Body of pancreas (tissue), 4 donors: ENCODE measurements around the gene RNF151. TPM values are rescaled to one million over a fixed set of nuclear protein-coding genes. Genes with fewer than 3 reads are reported as not detected.

ENCODE experiments used
- ATAC-seq: fragments of 150-250 bp; one replicate; pipeline ENCODE4 v1.9.1; 2016
- DNase-seq, 4 donors: peaks; one replicate each; pipeline ENCODE4 v3.0.0-alpha.2; 2019
- H3K27ac ChIP-seq, 4 donors: fragments of 200-600 bp; sonication (generic); 1 replicate in 3 of 4; 2 replicates in 1 of 4; pipeline versions ENCODE4 v1.5.1 to v1.6.1; 2016 to 2019; ENCODE audit warnings: mild to moderate bottlenecking in 1 of 4, mixed read lengths in 1 of 4, moderate library complexity in 1 of 4
- H3K27me3 ChIP-seq, 2 donors: fragments of 200-600 bp; sonication (generic); one replicate each; pipeline ENCODE4 v1.6.0; 2016; ENCODE audit warnings: mild to moderate bottlenecking in 1 of 2
- H3K36me3 ChIP-seq, 2 donors: fragments of 200-600 bp; sonication (generic); replicated peaks in 1 of 2; 2 replicates each; pipeline ENCODE4 v1.5.1; 2016; ENCODE audit warnings: low read depth in 2 of 2; ENCODE audit not compliant: insufficient read depth in 1 of 2
- H3K4me1 ChIP-seq: fragments of 200-600 bp; sonication (generic); one replicate; pipeline ENCODE4 v1.6.0; 2016
- H3K4me3 ChIP-seq, 2 donors: fragments of 200-600 bp; sonication (generic); 1 replicate in 1 of 2; 2 replicates in 1 of 2; pipeline ENCODE4 v1.5.1; 2016 to 2019
- H3K9me3 ChIP-seq, 3 donors: fragments of 200-600 bp; sonication (generic); 1 replicate in 2 of 3; 2 replicates in 1 of 3; pipeline ENCODE4 v1.5.1; 2016
- POLR2A ChIP-seq, 3 donors: fragments of 450-650 bp; IDR thresholded peaks; one replicate each; pipeline ENCODE4 v1.6.1; 2016; ENCODE audit warnings: antibody characterized with exemption in 3 of 3, mild to moderate bottlenecking in 2 of 3
- WGBS, 2 donors: methylation state at CpG; one replicate each; pipeline ENCODE4 v1.1.5; 2017; 5-methylcytosine and 5-hydroxymethylcytosine counted together
- intact Hi-C: fragments of 100-400 bp; cut with DNase I; formaldehyde crosslinking; loops from one replicate; pipeline ENCODE4 v1.15.1; 2023
- total RNA-seq, 2 donors: library from RNA; depleted of rRNA; stranded (reverse); fragments of >200 nt; gene quantifications; one replicate each; pipeline ENCODE4 v1.1.0, GENCODE V29; 2016
- TF ChIP-seq, protein P1 (sequence below), 7 experiments: fragments of 450-650 bp in 4 of 7; fragments of 200-600 bp in 3 of 7; sonication (generic) in 3 of 7; IDR thresholded peaks; one replicate each; pipeline ENCODE4 v1.5.1; 2016 to 2019; ENCODE audit warnings: antibody characterized with exemption in 7 of 7

RNF151 gene
- total RNA-seq, 2 donors from 2014 or later = not detected

DNA sequence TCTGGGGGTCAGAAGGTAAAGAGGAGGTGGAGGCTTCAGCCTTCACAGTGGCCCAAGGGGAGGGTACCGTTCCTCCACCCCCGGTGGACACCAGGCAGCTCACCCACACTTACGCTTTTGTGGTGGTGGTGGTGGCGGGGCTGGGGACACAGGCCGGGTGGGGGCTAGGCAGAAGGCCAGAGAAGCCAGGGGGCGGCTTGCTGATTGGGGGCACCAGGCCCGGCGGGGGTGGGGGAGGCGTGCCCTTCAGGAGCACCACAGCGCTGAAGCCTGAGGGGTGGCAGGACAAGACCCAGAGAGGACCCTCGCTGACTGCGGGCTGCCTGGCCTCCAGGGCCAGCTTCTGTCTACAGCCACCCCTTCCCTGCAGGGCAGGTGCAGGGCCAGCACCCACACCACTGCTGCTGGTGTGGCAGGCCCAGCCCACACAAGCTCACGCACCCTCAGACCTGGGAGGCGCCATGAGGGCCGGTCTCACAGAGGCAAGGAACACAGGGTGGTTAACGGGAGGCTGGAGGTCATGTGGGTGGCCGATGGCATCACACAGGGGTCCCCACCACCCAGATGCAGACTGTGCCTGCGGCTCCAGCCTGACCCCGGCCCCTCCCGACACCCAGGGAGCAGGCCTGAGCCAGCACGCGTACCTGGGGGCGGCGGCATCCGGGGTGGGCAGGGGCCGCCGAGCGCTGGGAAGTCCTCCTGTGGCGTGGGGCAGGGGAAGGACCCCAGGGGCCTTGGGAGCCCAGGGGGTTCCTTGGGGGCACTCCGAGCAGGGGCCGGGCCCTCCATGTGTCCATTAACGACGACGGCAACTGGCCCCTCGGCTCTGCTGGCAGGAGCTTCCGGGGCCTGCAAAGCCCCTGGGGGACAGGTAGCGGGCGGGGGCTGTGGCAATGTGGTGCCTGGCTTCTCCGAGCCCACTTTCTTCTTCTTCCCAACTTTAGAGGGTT lies 32.5 kb downstream of the RNF151 start:
- Histone ChIP-seq H3K36me3 (peaks cover 33% of the 10 kb centered on the region in 2 donors), H3K27me3 (no peaks in the 10 kb centered on the region), H3K4me3 (no peak overlapping the region), H3K9me3 (no peaks in the 10 kb centered on the region), H3K4me1 (peaks cover 10% of the 10 kb centered on the region), H3K27ac (no peak overlapping the region)
- no peak for ATAC-seq
- WGBS, 2 donors = 87 to 100% methylated on average over 4 to 27 of the region's 39 CpGs
- intact Hi-C loops = no loop called here
- no peak for DNase-seq
- TF ChIP-seq, protein P1, sequence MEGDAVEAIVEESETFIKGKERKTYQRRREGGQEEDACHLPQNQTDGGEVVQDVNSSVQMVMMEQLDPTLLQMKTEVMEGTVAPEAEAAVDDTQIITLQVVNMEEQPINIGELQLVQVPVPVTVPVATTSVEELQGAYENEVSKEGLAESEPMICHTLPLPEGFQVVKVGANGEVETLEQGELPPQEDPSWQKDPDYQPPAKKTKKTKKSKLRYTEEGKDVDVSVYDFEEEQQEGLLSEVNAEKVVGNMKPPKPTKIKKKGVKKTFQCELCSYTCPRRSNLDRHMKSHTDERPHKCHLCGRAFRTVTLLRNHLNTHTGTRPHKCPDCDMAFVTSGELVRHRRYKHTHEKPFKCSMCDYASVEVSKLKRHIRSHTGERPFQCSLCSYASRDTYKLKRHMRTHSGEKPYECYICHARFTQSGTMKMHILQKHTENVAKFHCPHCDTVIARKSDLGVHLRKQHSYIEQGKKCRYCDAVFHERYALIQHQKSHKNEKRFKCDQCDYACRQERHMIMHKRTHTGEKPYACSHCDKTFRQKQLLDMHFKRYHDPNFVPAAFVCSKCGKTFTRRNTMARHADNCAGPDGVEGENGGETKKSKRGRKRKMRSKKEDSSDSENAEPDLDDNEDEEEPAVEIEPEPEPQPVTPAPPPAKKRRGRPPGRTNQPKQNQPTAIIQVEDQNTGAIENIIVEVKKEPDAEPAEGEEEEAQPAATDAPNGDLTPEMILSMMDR (IDR thresholded peaks at IDR 0.05) = no peak
- no peak for TF ChIP-seq POLR2A (IDR thresholded peaks at IDR 0.05)

DNA sequence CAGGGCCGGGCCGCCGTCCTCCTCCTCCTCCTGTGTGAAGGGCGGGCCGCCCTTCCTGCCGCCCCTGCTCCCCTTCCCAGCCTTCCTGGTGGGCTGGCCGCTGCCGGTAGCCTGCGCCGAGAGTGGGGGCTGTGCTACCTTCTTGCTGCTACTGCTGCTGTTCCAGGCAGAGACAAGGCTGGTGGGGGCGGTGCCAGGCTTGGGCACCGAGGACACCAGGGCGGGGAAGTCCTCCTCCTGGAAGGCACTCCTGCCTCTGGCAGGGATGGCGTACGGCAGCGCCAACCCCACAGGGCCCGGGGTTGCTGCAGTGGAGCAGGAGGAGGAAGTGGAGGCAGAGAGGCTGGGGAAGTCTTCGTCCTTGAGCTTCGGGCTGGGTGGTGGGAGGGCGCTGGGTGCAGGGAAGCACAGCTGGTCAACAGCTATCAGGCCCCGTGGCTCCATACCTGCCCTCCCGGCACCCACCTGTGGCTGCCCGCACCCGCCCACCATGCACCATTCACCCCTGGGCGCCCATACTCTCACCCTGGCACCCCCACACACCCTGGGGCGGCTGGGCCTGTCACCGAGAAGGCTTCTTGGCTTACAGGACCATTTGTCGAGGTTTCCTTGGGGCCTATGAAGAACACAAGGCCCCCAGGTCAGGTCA lies 33.3 kb downstream of the RNF151 start:
- DNase-seq = no peak
- no peak for ATAC-seq
- 86 to 89% methylated on average over 20 to 22 of the region's 28 CpGs for WGBS, 2 donors
- no peak overlapping the region for H3K4me3 ChIP-seq
- H3K9me3 ChIP-seq = no peaks in the 10 kb centered on the region
- intact Hi-C loops = no loop called here
- no peaks in the 10 kb centered on the region for H3K27me3 ChIP-seq
- H3K27ac ChIP-seq = no peak overlapping the region
- TF ChIP-seq POLR2A (IDR thresholded peaks at IDR 0.05) = no peak
- TF ChIP-seq, protein P1 (IDR thresholded peaks at IDR 0.05) = no peak
- peaks cover 19% of the 10 kb centered on the region for H3K4me1 ChIP-seq
- H3K36me3 ChIP-seq = peaks cover 33% of the 10 kb centered on the region in 2 donors

DNA sequence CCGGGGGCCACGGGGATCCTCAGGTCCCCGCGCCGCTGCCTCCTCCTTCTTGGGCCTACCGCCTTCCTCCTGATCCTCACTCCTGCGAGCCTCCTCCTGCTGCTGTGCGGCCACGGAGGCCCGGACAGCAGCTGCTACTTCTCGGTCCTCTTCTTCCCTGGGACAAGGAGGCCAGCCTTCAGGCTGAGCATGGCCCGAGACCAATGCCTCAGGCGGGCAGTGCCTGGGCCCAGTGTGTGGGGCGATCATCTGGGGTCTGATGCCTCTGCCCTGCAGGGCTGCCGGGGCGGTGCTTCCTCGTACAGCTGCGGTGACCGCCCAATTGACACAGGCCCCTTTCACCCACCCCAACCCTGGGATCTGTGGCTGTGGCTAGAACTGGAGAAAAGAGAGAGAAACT lies 34.4 kb downstream of the RNF151 start:
- TF ChIP-seq, protein P1 (IDR thresholded peaks at IDR 0.05) = no peak
- no peak for TF ChIP-seq POLR2A (IDR thresholded peaks at IDR 0.05)
- 94 to 96% methylated on average over 11 to 19 of the region's 19 CpGs for WGBS, 2 donors
- intact Hi-C loops = no loop called here
- Histone ChIP-seq H3K27ac (no peak overlapping the region), H3K9me3 (no peaks in the 10 kb centered on the region), H3K4me1 (peaks cover 29% of the 10 kb centered on the region), H3K36me3 (peaks cover 33% of the 10 kb centered on the region in 2 donors), H3K27me3 (no peaks in the 10 kb centered on the region), H3K4me3 (no peak overlapping the region)
- no peak for DNase-seq
- ATAC-seq = no peak

DNA sequence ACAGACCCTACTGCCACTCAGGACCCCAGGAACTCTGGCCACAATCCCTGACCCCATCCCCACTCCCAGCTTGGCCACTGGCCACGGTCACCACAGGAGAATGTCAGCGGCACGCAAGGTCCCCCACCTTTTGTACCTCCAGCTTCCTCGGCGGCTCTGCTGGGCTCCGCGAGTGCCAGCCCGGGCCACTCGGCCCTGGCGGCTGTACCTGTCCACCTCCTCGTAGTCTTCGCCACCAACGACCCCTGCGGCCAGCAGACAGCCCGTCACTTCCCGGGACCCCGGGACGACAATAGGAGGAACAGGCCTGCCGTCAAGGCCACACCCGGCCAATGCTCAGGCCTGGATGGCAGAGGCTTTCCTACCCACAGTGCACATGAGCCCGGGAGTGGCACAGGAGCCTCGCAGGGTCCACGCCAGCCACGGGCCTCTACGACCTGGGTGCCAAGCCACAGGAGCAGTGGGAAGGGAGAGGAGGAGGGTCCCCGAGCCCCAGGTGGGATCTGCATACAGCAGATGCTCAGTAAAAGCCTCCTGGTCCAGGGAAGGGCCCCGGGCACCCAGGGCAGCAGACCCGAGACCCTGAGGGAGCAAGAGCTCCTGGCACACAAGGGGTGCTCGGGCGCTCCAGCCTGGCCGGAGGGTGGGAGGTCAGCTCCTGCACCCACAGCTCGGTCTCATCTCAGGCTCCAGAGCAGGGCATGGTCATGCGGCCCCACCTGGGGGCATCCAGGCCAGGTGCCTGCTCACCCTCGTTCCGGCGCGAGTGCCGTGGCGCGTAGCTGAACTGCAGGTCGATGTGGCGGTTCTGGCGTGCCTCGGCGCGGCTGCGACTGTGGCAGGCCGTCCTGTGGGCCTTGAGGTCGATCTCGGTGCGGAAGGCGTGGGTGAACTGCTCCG lies 35.0 kb downstream of the RNF151 start:
- Histone ChIP-seq H3K27me3 (no peaks in the 10 kb centered on the region), H3K36me3 (peaks cover 33% of the 10 kb centered on the region in 2 donors), H3K4me3 (no peak overlapping the region), H3K4me1 (peaks cover 36% of the 10 kb centered on the region), H3K27ac (no peak overlapping the region), H3K9me3 (no peaks in the 10 kb centered on the region)
- no peak for DNase-seq
- intact Hi-C loops = no loop called here
- TF ChIP-seq POLR2A (IDR thresholded peaks at IDR 0.05) = no peak
- TF ChIP-seq, protein P1 (IDR thresholded peaks at IDR 0.05) = no peak
- WGBS, 2 donors = 91 to 94% methylated on average over 31 to 51 of the region's 53 CpGs
- no peak for ATAC-seq
